Right renal pelvis (tissue), 4 donors: Measurements from ENCODE around the gene FGF18. TPM values are rescaled to one million over a fixed set of nuclear protein-coding genes. Genes with fewer than 3 reads are reported as not detected.
"Not testable (repeated sequence)": the region's sequence is repeated elsewhere in the genome, so short reads cannot be mapped to it uniquely, and the experiment has no call there.

Experiments used
- DNase-seq, 4 donors: peaks; one replicate each; pipeline ENCODE4 v3.0.0-alpha.2; 2013; ENCODE audit warnings: low read depth in 4 of 4, low spot score in 3 of 4, missing footprints in 1 of 4
- polyA plus RNA-seq, 4 donors: library from polyadenylated mRNA; unstranded; fragments of 120-200 nt; gene quantifications; one replicate each; pipeline ENCODE4 v1.2.1, GENCODE V29; 2013; ENCODE audit not compliant: insufficient read length in 4 of 4

FGF18 gene
- polyA plus RNA-seq, 4 donors = 0.37 to 1.0 (median 0.41) TPM

DNA sequence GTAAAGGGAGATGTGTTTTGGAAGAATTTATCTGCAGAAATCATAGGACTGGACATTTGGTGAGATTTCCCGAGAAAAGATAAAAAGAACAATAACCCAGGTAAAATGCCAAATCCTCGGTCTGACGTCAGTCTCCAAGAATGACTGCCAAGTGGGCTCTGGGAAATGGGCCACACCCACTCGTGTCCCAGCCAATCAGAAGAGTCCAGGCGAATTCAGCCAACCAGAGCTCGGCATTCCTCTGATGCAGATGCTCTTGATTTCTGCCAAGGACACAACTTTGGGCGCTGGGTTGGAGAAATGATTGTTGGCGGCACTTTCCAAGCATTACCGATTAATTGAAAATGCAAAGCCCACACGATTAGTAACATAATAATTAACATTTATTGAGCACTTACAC is 73.3 kb downstream of the FGF18 start:
- no peak for DNase-seq

DNA sequence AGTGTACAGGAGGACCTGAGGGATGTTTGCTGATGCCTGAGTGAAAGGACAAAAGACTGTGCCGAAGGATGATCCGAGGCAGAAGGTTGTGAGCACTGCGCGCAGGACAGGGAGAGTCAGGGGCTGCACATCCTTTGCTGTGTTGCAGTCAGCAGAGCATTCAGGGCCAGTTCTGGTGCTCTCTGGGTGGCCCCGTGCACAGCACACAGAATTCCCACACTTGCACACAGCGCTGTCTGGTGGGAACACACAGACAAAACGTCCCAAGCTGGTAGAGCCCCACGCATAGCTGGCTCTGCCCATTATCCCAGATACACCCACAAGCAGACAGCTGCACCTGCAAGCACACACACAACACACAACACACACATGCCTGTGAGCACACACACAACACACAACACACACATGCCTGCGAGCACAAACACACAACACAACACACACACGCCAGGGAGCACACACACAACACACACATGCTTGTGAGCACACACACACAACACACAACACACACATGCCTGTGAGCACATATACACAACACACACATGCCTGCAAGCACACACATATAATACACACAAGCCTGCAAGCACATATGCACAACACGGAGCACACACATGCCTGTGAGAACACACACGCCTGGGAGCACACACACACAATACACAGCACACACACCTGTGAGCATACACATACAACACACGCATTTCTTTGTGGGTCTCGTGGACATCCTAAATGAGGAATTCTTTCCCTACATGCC is 74.4 kb downstream of the FGF18 start:
- DNase-seq = no peak

DNA sequence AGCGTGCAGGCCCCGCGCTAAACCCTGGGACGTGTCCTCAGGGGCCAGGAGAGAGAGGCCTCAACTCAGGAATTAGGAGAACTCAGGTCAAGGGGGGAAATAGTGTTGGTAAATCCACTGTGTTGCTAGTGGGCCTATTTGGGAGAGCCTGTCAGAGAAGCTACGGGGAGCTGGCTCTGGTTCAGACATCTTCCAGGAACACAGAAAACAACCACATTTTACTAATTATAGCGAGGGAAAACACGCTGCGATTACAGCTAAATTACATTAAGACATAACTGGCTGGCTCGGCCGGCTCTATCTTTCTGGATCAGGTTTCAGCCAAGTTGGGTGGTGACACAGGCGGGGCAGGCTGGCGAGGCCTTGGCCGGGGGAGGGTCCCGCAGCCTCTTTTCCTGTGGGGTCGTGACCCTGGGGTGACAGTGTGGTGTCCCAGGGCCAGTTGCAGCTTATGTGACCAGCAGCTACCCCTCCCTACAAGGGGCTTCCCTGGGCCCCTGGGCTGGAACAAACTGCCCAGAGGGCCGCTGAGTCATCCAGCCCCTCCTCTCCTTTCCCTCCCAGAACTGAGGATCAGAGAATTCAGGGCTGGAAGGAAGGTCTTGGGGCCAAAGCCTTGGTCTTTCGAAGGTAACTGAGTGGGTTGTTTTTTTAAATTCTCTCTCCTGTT is 75.1 kb downstream of the FGF18 start:
- DNase-seq = peak; percentile 35 to 47 (median 44)

DNA sequence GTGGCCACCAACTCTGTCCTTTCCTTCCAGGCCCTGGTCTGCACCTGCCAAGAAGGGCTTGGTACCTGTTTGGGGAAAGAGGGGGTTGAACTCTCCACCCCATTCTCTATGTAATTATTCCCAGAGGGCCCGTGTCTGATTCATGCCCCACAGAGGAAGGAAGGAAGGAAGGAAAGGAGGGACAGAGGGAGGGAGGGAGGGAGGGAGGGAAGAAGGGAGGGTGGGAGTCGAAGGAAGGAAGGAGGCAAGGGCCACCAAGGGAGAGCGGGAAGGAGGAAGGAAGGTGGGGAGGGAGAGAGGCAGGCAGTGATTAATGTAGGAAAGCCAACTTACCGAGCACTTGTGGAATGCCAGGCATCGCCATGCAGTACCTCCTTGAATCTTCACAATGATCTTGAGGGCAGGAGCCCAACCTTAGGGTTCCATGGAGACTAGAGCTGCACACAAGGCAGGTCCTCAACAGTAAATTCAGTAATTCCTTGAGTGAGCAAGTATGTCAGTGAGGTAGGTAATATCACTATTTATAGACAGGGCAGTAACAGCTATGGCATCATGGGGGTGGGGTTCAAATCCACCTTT is 75.8 kb downstream of the FGF18 start:
- no peak for DNase-seq

DNA sequence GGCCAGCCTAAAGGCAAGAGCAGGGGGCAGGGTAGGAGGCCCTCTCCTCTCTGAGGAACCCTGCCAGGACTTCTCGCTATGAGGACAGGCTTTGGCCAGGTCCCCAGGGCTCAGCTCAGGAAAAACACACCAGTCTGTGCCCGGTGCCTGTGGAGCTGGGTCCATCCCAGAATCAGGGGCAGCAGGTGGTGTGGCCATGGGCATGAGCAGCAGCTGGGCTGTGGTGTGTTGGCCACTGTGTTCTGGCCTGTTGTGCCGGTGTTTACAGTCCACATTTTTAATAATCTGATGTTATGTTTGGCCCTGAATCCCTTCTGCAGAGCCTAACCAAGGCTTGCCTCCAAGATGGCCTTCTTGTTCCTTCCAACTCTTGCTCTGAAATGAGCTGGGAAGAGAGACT is 77.0 kb downstream of the FGF18 start:
- DNase-seq = no peak

DNA sequence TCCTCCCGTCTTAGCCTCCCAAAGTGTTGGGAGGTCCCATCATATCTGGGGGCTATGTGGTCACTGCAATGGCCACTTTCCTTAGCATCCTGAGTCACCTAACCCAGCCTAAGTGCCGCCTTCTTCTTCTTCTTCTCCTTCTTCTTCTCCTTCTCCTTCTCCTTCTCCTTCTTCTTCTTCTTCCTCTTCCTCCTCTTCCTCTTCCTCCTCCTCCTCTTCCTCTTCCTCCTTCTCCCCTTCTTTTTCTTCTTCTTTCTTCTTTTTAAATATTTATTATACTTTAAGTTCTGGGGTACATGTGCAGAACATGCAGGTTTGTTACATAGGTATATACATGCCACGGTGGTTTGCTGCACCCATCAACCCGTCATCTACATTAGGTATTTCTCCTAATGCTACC is 78.0 kb downstream of the FGF18 start:
- not testable (repeated sequence) for DNase-seq

DNA sequence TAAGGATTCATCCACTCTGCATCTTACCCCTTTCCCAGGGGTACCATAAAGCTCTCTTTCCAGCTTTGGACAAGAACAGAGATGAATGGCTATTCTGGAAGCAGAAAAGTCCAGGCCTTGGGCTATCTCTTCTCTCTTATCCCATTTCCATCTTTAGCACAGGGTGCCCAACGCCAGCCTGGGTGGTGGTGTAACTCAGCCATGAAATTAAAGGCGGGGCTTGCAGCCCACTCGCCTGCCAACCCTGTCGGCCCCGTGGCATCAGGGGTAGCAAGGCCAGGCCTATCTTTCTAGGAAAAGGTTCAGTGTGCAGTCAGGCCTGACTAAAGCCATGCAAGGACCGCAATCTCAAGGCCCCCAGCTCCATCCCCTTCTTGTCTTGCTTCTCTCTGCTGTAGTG is 78.7 kb downstream of the FGF18 start:
- no peak for DNase-seq

DNA sequence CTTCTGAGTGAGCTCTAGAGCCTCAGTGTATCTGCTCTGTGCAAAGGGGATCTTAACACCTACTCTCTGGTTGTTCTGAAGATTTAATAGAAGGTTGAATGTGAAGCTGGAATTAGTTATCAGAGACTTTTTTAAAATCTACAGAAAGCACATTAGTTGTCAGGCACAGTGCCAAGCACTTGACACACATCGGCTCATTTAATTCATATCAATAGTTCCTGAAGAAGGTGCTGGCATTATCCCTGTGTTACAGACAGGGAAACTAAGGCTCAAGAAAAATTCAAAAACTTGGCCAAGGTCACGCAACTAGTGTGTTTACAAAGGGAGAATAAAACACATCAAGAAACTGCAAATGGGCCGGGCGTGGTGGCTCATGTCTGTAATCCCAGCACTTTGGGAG is 80.2 kb downstream of the FGF18 start:
- DNase-seq = no peak

DNA sequence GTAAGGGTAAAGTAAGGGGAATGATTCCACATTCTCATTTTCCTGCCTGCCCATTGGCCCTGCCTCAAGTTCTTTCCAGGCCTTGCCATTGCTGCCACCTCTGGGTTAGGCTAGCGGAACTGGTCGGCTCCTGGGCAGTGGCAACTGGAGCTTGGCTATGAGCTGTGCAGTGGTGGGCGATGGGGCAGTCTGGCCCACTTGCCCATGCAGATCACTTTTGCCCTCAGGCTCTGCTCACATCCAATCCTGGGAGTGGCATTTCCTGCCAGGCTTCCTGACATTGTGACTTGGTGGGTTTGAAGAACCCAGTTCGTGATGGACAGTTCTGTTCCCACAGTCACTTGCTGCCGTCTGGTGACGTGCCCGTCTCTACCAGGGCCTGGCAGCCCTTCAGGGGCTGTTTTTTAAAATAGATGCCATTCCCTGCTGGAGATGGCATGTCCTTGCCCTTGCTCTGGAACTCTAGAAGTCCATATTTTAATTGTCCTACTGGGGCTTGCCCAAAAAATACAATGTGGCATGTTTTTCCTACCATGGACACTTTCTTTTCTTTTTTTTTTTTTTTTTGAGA is 86.1 kb downstream of the FGF18 start:
- no peak for DNase-seq

DNA sequence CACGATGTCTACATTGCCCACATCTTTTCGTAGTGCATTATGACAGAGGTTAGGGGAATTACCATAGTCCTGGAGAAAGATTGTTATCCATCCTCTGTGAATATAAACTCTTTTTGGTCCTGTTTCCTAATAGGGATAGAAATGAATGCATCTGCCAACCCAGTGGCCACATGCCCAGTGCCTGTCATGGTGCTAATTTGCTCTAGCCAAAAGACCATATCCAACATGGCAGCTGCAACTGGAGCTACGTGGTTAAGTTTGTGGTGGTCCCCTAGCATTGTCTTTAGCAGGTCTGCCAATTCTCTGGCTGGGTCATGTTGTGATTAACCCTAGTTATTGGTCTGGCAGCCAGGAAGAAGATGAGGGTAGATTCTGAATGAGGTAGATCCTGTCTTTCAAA is 87.5 kb downstream of the FGF18 start:
- no peak for DNase-seq

Other genes with a start within 250 kb of the FGF18 start
- under 1 TPM in 1 of 4 donors, not detected in 3; 0.10 TPM for gene TLX3, start 110.4 kb upstream of the FGF18 start, polyA plus RNA-seq
- gene NPM1, start 31.8 kb upstream of the FGF18 start, polyA plus RNA-seq = 1,000 to 10,000 TPM; 1,705 to 1,942 (median 1,818) TPM